ENCODE data around the gene FAM229A. TPM values are rescaled to one million over a fixed set of nuclear protein-coding genes. Genes with fewer than 3 reads are reported as not detected.
A peak's percentile ranks its signal among the peaks of the same experiment; 100 is the strongest.
"Not testable (repeated sequence)": the region's sequence is repeated elsewhere in the genome, so short reads cannot be mapped to it uniquely, and the experiment has no call there.

Gene FAM229A
- total RNA-seq, 4 donors from 2014 or later, result 2.5 to 13.4 (median 5.4) TPM

- ATAC-seq (ENCODE audit: low FRiP score) (no peak), DNase-seq (ENCODE audit: low spot score) (no peak)
- TF ChIP-seq CTCF (IDR thresholded peaks at IDR 0.05), result no peak
Measured at GRCh38 chr1:32363713-32364112, 1.4 kb upstream of the FAM229A start.

GRCh38 chr1:32361674-32362473 lies 411 bp downstream of the FAM229A start:
- no peak for TF ChIP-seq CTCF (IDR thresholded peaks at IDR 0.05)
- peak; percentile 69 for ATAC-seq (ENCODE audit: low FRiP score)
- DNase-seq (ENCODE audit: low spot score), result no peak

- ATAC-seq (ENCODE audit: low FRiP score) (no peak), DNase-seq (ENCODE audit: low spot score) (no peak)
- TF ChIP-seq CTCF (IDR thresholded peaks at IDR 0.05), result no peak
Measured at GRCh38 chr1:32361308-32361673, 994 bp downstream of the FAM229A start.

- DNase-seq (ENCODE audit: low spot score) (no peak), ATAC-seq (ENCODE audit: low FRiP score) (no peak)
- TF ChIP-seq CTCF (IDR thresholded peaks at IDR 0.05), result no peak
Measured at GRCh38 chr1:32358435-32358834, 3.9 kb downstream of the FAM229A start.

- ATAC-seq (ENCODE audit: low FRiP score) (no peak), DNase-seq (ENCODE audit: low spot score) (no peak)
- TF ChIP-seq CTCF (IDR thresholded peaks at IDR 0.05), result no peak
Measured at GRCh38 chr1:32357614-32358013, 4.7 kb downstream of the FAM229A start.

- TF ChIP-seq CTCF (IDR thresholded peaks at IDR 0.05), result no peak
- DNase-seq (ENCODE audit: low spot score) (no peak), ATAC-seq (ENCODE audit: low FRiP score) (no peak)
Measured at GRCh38 chr1:32356478-32356877, 5.8 kb downstream of the FAM229A start.

GRCh38 chr1:32355778-32356177 lies 6.5 kb downstream of the FAM229A start:
- not testable (repeated sequence) for DNase-seq (ENCODE audit: low spot score)

More at GRCh38 chr1:32355778-32356177, 6.5 kb downstream of the FAM229A start:
- ATAC-seq (ENCODE audit: low FRiP score), result not testable (repeated sequence)

Data from omental fat pad (tissue), 4 donors.